Neural cell (in vitro differentiated cells): Measurements from ENCODE around the gene COLGALT1. TPM values are rescaled to one million over a fixed set of nuclear protein-coding genes. Genes with fewer than 3 reads are reported as not detected.

Experiments used
- H2AFZ ChIP-seq: fragments of 200-600, 300-800 bp; sonication (generic), shearing (Covaris generic); 2 replicates; pipeline ENCODE4 v1.6.0; 2014; ENCODE audit warnings: low read depth, mild to moderate bottlenecking, antibody characterized with exemption, low read length, moderate library complexity
- H3F3A ChIP-seq: fragments of 200-600 bp; shearing (Covaris generic); 2 replicates; pipeline ENCODE4 v1.6.1; 2016; ENCODE audit warnings: mild to moderate bottlenecking, moderate library complexity, mixed read lengths, antibody characterized with exemption, low read length; ENCODE audit not compliant: insufficient read depth, poor library complexity, severe bottlenecking
- H3K27ac ChIP-seq: fragments of 200-600, 300-800 bp; sonication (generic), shearing (Covaris generic); 2 replicates; pipeline ENCODE4 v1.5.1; 2014; ENCODE audit warnings: mild to moderate bottlenecking, low read length, moderate library complexity
- H3K27me3 ChIP-seq: fragments of 300-800, 200-600 bp; sonication (generic), shearing (Covaris generic); 2 replicates; pipeline ENCODE4 v1.6.0; 2014; ENCODE audit warnings: mild to moderate bottlenecking, low read depth, low read length, moderate library complexity; ENCODE audit not compliant: insufficient read depth
- H3K36me3 ChIP-seq: fragments of 300-800, 200-600 bp; sonication (generic), shearing (Covaris generic); 2 replicates; pipeline ENCODE4 v1.5.1; 2014; ENCODE audit warnings: mild to moderate bottlenecking, antibody characterized with exemption, low read length, moderate library complexity; ENCODE audit not compliant: insufficient read depth
- H3K4me2 ChIP-seq: fragments of 300-800, 200-600 bp; sonication (generic), shearing (Covaris generic); 2 replicates; pipeline ENCODE4 v1.6.0; 2014; ENCODE audit warnings: mild to moderate bottlenecking, low read length
- H3K4me3 ChIP-seq: fragments of 300-800, 200-600 bp; sonication (generic), shearing (Covaris generic); 2 replicates; pipeline ENCODE4 v1.5.1; 2014; ENCODE audit warnings: mild to moderate bottlenecking, low read length, moderate library complexity
- H3K79me2 ChIP-seq: fragments of 200-600 bp; shearing (Covaris generic); replicated peaks from 2 replicates; pipeline ENCODE4 v1.6.0; 2014; ENCODE audit warnings: mild to moderate bottlenecking, low read length, moderate library complexity; ENCODE audit not compliant: insufficient read depth
- H3K9ac ChIP-seq: fragments of 300-800, 200-600 bp; sonication (generic), shearing (Covaris generic); 2 replicates; pipeline ENCODE4 v1.6.1; 2016; ENCODE audit warnings: mild to moderate bottlenecking, low read length, mixed read lengths
- H3K9me2 ChIP-seq: fragments of 200-600 bp; shearing (Covaris generic); 2 replicates; pipeline ENCODE4 v1.6.1; 2016; ENCODE audit warnings: mild to moderate bottlenecking, low read length, mixed read lengths; ENCODE audit not compliant: insufficient read depth
- H3K9me3 ChIP-seq: fragments of 200-600, 300-800 bp; sonication (generic), shearing (Covaris generic); 2 replicates; pipeline ENCODE4 v1.6.1; 2016; ENCODE audit warnings: mild to moderate bottlenecking, mixed run types, low read length, moderate library complexity, mixed read lengths
- H4K20me1 ChIP-seq: fragments of 200-600 bp; shearing (Covaris generic); 2 replicates; pipeline ENCODE4 v1.6.1; 2016; ENCODE audit warnings: mild to moderate bottlenecking, mixed run types; ENCODE audit not compliant: insufficient read depth
- CTCF ChIP-seq: fragments of 450-650 bp; IDR thresholded peaks from 2 replicates; pipeline ENCODE4 v1.5.1; 2014; ENCODE audit warnings: antibody characterized with exemption, mild to moderate bottlenecking, moderate library complexity; ENCODE audit not compliant: poor library complexity, severe bottlenecking
- EP300 ChIP-seq: fragments of 450-650 bp; conservative IDR thresholded peaks from 2 replicates; pipeline ENCODE4 v1.6.1; 2014; ENCODE audit warnings: antibody characterized with exemption, mild to moderate bottlenecking, moderate library complexity; ENCODE audit not compliant: poor library complexity, severe bottlenecking
- EZH2 ChIP-seq: fragments of 200-600, 300-800 bp; shearing (Covaris generic), sonication (generic); IDR thresholded peaks from 2 replicates; pipeline ENCODE4 v1.6.1; 2014; ENCODE audit warnings: antibody characterized with exemption, low read length, borderline replicate concordance, mild to moderate bottlenecking; ENCODE audit not compliant: insufficient read depth, poor library complexity, severe bottlenecking
- MXI1 ChIP-seq: fragments of 450-650 bp; conservative IDR thresholded peaks from 2 replicates; pipeline ENCODE4 v1.6.1; 2014; ENCODE audit warnings: antibody characterized with exemption, mild to moderate bottlenecking; ENCODE audit not compliant: poor library complexity, severe bottlenecking
- POLR2AphosphoS5 ChIP-seq: IDR thresholded peaks from 2 replicates; pipeline ENCODE4 v1.6.1; 2012
- RAD21 ChIP-seq: fragments of 450-650 bp; conservative IDR thresholded peaks from 2 replicates; pipeline ENCODE4 v1.6.1; 2014; ENCODE audit warnings: antibody characterized with exemption, mild to moderate bottlenecking, moderate library complexity
- SMC3 ChIP-seq: fragments of 450-650 bp; conservative IDR thresholded peaks from 2 replicates; pipeline ENCODE4 v1.6.1; 2014; ENCODE audit warnings: antibody characterized with exemption, mild to moderate bottlenecking, moderate library complexity; ENCODE audit not compliant: poor library complexity
- TAF1 ChIP-seq: IDR thresholded peaks from 2 replicates; pipeline ENCODE4 v1.6.1; 2012; ENCODE audit warnings: low read depth
- polyA plus RNA-seq: library from polyadenylated mRNA; depleted of rRNA; stranded (reverse); fragments of >200 nt; gene quantifications from 2 replicates; pipeline ENCODE4 v1.2.3, GENCODE V29; 2014
- TF ChIP-seq, protein P1 (sequence below): IDR thresholded peaks from 2 replicates; pipeline ENCODE4 v1.6.1; 2012; ENCODE audit warnings: borderline replicate concordance

The COLGALT1 gene
- polyA plus RNA-seq, 1 donor from 2014 or later = 18.8 TPM

- no peaks in the 10 kb centered on the region for H3K36me3 ChIP-seq
- no peaks in the 10 kb centered on the region for H3K79me2 ChIP-seq
- H3K9me2 ChIP-seq = no peaks in the 10 kb centered on the region
- H3K9ac ChIP-seq = peak overlapping the region; percentile 60
- H2AFZ ChIP-seq = peak overlapping the region; percentile 27
- no peaks in the 10 kb centered on the region for H4K20me1 ChIP-seq
- no peak for TF ChIP-seq SMC3
- peak; percentile 18 for TF ChIP-seq MXI1
- no peak for TF ChIP-seq TAF1
- TF ChIP-seq CTCF = no peak
- no peak for TF ChIP-seq EZH2
- peak; percentile 54 for TF ChIP-seq POLR2AphosphoS5
- peak; percentile 13 for TF ChIP-seq RAD21
- TF ChIP-seq EP300 = no peak
- TF ChIP-seq, protein P1, sequence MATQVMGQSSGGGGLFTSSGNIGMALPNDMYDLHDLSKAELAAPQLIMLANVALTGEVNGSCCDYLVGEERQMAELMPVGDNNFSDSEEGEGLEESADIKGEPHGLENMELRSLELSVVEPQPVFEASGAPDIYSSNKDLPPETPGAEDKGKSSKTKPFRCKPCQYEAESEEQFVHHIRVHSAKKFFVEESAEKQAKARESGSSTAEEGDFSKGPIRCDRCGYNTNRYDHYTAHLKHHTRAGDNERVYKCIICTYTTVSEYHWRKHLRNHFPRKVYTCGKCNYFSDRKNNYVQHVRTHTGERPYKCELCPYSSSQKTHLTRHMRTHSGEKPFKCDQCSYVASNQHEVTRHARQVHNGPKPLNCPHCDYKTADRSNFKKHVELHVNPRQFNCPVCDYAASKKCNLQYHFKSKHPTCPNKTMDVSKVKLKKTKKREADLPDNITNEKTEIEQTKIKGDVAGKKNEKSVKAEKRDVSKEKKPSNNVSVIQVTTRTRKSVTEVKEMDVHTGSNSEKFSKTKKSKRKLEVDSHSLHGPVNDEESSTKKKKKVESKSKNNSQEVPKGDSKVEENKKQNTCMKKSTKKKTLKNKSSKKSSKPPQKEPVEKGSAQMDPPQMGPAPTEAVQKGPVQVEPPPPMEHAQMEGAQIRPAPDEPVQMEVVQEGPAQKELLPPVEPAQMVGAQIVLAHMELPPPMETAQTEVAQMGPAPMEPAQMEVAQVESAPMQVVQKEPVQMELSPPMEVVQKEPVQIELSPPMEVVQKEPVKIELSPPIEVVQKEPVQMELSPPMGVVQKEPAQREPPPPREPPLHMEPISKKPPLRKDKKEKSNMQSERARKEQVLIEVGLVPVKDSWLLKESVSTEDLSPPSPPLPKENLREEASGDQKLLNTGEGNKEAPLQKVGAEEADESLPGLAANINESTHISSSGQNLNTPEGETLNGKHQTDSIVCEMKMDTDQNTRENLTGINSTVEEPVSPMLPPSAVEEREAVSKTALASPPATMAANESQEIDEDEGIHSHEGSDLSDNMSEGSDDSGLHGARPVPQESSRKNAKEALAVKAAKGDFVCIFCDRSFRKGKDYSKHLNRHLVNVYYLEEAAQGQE = no peak
- peak overlapping the region; percentile 67 for H3K4me3 ChIP-seq
- H3K27ac ChIP-seq = no peak overlapping the region
- H3K9me3 ChIP-seq = no peaks in the 10 kb centered on the region
- H3F3A ChIP-seq = no peaks in the 10 kb centered on the region
- H3K27me3 ChIP-seq = peaks cover 13% of the 10 kb centered on the region
- H3K4me2 ChIP-seq = peak overlapping the region; percentile 35
These were observed 16.0 kb upstream of the COLGALT1 start for GRCh38 chr19:17539238-17540117.

DNA sequence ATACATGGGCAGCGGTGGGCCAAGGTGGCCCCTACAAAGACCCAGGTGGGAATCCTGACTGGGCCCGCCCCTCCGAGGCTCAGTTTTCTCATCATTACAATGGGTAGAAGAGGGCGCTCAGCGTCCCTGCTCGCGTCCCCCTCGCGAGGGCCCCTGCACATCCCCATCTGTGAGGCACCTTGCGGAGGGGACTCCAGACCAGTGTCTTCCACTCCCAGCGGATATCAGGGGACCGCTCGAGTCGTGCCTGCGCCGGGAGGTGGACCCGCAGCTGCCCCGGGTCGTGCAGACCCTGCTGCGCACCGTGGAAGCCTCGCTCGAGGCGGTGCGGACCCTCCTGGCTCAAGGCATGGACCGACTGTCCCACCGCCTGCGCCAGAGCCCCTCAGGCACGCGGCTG lies 15.3 kb upstream of the COLGALT1 start:
- Histone ChIP-seq H4K20me1 (no peaks in the 10 kb centered on the region), H3K4me3 (peak overlapping the region; percentile 67), H3K9me2 (no peaks in the 10 kb centered on the region), H3K36me3 (no peaks in the 10 kb centered on the region), H3K79me2 (no peaks in the 10 kb centered on the region), H3K27me3 (peaks cover 13% of the 10 kb centered on the region), H2AFZ (no peak overlapping the region), H3K9ac (no peak overlapping the region), H3K4me2 (no peak overlapping the region), H3K9me3 (no peaks in the 10 kb centered on the region), H3K27ac (no peak overlapping the region), H3F3A (no peaks in the 10 kb centered on the region)
- TF ChIP-seq POLR2AphosphoS5 (no peak), CTCF (no peak), MXI1 (no peak), EZH2 (no peak), SMC3 (no peak), RAD21 (no peak), EP300 (no peak), TAF1 (no peak)
- TF ChIP-seq, protein P1 = no peak
